Right cardiac atrium (tissue), 5 donors: ENCODE measurements around the gene HOXA7. TPM values are rescaled to one million over a fixed set of nuclear protein-coding genes. Genes with fewer than 3 reads are reported as not detected.
A peak's percentile ranks its signal among the peaks of the same experiment; 100 is the strongest.

ENCODE experiments used
- ATAC-seq, 2 donors: fragments of 200-7000 bp; cut with Tn5 transposase; one replicate each; pipeline versions ENCODE4 v1.8.0 to v1.9.1; 2020; ENCODE audit warnings: moderate library complexity in 2 of 2, mild to moderate bottlenecking in 1 of 2
- DNase-seq, 3 donors: peaks; one replicate each; pipeline ENCODE4 v3.0.0-alpha.2; 2020
- H3K27ac ChIP-seq: one replicate; pipeline ENCODE4 v1.5.1; 2013; ENCODE audit warnings: mild to moderate bottlenecking, low read length, control low read depth, moderate library complexity
- H3K27me3 ChIP-seq: one replicate; pipeline ENCODE4 v1.6.1; 2013; ENCODE audit not compliant: control insufficient read depth, insufficient read depth
- H3K4me1 ChIP-seq: one replicate; pipeline ENCODE4 v1.6.1; 2013; ENCODE audit warnings: low read length; ENCODE audit not compliant: control insufficient read depth, insufficient read depth
- H3K4me3 ChIP-seq: one replicate; pipeline ENCODE4 v1.5.1; 2013; ENCODE audit warnings: low read length, control low read depth
- H3K9me3 ChIP-seq: one replicate; pipeline ENCODE4 v1.6.1; 2013; ENCODE audit warnings: low read length; ENCODE audit not compliant: control insufficient read depth
- WGBS: extraction: QIAGEN DNeasy Blood & Tissue Kit; methylation state at CpG from one replicate; pipeline ENCODE4 v1.1.7; 2013; 5-methylcytosine and 5-hydroxymethylcytosine counted together
- intact Hi-C, 4 donors: fragments of 100-400 bp; cut with DNase I; formaldehyde crosslinking; loops; one replicate each; pipeline versions ENCODE4 v1.11.0 to v1.14.0; 2022 to 2023
- polyA plus RNA-seq: library from polyadenylated mRNA; stranded (reverse); fragments of 200-250 nt; gene quantifications from one replicate; pipeline ENCODE4 v1.2.3, GENCODE V29; 2013
- total RNA-seq, 4 donors: library from RNA; stranded (reverse); fragmentation: NEBNext Ultra II Directional; extraction: Animal tissue kit (Norgen Biotek cat#: 25700); gene quantifications; one replicate each; pipeline ENCODE4 v1.2.1, GENCODE V29; 2021
- donor health status: healthy with polysubstance abuse.
- donor health status: DM: no; HTN: yes; CAD: no.
- donor health status: DM: no; HTN: no; CAD: no.
- donor health status: DM: no; HTN: yes; CAD: no; lungs with severe emphysema.
- donor health status: DM: yes; HTN: yes; CAD: no.

Gene HOXA7
- total and polyA plus RNA-seq, 5 donors: 0.11 TPM; not detected in 4

DNA sequence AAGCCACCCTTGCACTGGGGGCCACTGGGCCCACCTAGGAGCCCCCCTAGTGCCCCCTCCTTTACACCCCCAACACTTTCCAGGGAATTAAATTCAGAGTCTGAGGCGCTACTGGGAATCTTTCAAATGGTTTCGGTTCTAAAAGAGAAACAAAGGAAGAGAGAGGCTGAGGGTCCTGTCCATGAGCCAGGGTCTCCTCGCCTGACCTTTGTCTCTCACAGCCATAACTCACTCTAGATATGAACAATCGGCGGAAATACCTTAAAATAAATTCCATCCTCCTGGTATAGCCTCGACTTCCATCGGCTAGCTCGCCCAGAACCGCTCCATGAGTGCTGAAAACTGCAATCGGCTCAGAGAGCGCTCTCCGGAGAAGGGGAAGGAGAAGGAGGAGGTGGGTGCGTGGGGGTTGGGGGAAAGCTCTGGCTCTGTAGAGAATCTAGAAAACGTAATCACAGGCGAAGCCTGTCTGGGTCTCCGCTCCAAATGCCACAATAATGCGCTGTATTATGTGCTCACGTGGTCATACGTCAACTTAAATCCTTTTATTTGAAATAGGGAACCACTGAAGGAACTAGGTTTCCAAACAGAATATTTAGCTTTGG is 38.5 kb downstream of the HOXA7 start:
- no peak for ATAC-seq
- Histone ChIP-seq H3K27ac (peak overlapping the region; percentile 72), H3K4me3 (peak overlapping the region; percentile 46), H3K27me3 (no peaks in the 10 kb centered on the region), H3K4me1 (no peaks in the 10 kb centered on the region), H3K9me3 (no peaks in the 10 kb centered on the region)
- intact Hi-C loops: no loop called here
- 18% methylated on average over 19 of the region's 19 CpGs for WGBS
- DNase-seq: no peak

DNA sequence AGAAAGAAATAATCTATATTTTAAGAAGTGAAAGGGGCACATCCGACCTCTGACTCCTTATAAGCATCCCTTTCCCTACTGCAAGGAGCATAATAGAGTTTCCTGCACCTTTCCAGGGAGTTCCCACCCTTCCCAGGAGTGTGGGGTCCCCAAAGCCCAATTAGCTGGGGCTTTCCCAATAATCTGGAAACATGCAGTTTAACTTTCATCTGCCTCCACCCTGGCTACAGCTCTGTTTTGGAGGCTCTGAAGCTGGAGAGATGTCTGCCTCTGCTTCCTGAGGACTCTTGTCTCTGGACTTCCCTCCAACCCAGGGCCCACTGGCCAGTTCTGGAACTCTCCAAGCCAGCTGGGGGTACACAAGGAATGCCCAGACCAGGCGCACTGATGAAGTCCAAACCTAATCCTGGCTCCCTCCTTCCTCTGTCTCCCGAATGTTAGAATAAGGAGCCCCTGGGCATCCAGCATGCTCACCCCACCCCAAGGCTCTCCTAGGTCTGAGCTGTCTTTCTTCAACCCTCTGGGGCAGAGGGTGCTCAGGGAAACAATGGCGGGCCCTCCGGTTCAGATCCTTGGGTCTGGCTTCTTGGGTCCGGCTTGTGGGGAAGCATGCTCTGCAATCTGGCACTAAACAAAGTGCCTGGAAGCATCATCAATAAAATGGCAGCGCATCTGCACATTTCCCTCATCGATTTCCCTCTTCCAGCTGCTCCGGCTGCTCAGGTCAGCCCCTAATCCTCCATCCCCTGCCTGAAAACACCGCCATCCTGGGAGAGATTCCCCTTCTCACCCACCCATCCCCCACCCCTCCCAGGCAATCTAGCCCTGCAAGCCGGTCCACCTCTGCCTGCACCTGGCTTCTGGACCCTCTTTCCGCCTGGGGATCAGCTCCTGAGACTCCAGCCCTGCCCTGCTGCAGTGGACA is 39.3 kb downstream of the HOXA7 start:
- Histone ChIP-seq H3K27ac (peak overlapping the region; percentile 66), H3K4me1 (no peaks in the 10 kb centered on the region), H3K4me3 (peak overlapping the region; percentile 46), H3K9me3 (no peaks in the 10 kb centered on the region), H3K27me3 (no peaks in the 10 kb centered on the region)
- DNase-seq (no peak), ATAC-seq (no peak)
- intact Hi-C loops: no loop called here
- 33% methylated on average over 12 of the region's 12 CpGs for WGBS

DNA sequence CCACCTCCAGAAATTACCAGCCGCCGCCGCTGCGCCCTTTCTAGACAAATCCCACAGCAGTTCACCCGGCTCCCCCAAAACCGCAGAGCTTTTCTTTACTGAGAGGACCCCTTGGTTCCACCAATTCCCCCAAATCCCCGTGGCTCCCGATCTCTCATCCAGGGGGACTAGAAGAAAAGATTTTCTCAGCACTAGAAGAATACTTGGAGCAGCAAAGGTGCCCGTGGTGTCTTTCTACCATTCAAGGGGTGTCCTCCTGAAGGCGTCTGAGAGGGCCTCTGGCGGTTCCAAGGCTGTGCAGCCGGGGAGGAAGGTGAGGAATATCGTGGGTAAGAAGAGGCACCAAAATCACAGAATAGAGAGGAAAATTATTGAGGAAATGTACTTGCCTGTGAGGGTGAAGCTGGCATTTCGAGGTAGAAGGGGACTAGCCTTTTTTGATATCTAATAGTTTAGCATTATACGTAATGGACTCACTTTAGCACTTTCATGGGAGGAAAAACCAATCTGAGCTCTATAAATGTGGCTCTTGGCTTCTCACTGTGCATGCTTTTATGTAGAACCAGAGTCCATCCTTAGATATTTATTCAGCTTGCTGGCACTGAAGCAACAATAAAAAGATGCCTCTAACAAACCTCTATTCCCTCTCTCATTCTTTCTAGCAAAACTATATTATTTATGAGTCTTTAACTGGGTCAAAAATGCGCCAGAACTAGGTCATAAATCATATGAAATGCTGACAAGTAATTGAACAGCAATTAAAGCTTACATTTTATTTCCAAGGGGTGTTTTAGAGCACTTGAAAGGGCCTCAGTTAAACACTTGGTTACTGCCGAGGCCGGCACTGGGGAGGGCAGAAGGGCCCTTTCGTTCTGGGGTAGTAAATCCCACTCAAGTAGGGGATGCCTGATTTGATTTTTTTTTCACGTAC is 40.2 kb downstream of the HOXA7 start:
- intact Hi-C loops: no loop called here

DNA sequence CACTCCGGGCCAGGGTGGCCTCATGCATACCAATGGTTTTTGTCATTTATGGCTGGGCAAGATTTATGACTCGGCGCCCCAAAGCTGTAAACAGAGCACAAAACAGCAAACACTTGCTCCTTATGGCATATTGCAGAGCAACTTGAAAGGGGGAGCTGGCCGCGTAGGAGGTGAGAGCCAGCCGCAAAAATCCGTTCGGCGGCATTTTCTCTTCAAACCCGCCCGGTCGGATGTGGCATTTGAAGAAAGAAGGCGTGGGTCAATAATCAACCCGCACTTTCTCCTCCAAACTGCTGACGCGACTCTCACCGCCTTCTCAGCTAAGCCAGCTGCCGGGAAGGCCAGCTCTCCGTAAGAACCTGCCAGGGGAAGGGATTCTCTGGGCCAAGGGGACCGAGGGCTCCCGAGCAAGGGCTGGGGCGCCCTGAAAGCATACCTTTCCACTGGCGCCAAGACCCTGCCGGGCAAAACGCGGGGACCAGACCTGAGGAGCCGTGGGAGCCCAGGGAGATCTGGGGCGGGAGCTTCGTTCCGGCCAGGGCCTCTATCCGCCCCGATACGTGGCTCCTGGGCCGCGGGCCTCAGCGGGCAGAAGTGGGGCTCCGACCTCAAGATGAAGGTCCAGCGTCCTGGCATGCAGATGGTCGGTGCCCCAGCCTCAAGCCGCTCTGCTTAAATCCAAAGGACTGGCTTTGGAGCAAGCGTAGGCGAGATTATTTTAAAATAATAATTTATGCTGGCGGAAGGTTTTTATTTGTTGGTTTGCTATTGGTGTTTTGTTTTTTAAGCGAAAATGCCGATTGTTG is 41.1 kb downstream of the HOXA7 start:
- no peak for DNase-seq
- no peaks in the 10 kb centered on the region for H3K27me3 ChIP-seq
- intact Hi-C loops: no loop called here
- H3K4me1 ChIP-seq: no peaks in the 10 kb centered on the region
- no peak for ATAC-seq
- 23% methylated on average over 45 of the region's 45 CpGs for WGBS
- H3K27ac ChIP-seq: peak overlapping the region; percentile 16
- no peaks in the 10 kb centered on the region for H3K9me3 ChIP-seq
- peak overlapping the region; percentile 37 for H3K4me3 ChIP-seq

More for the DNA sequence above, 40.2 kb downstream of the HOXA7 start:
- no peak for ATAC-seq
- H3K27ac ChIP-seq: peak overlapping the region; percentile 63
- H3K27me3 ChIP-seq: no peaks in the 10 kb centered on the region
- H3K9me3 ChIP-seq: no peaks in the 10 kb centered on the region
- peak overlapping the region; percentile 37 for H3K4me3 ChIP-seq
- no peak for DNase-seq
- H3K4me1 ChIP-seq: no peaks in the 10 kb centered on the region
- WGBS: 34% methylated on average over 20 of the region's 20 CpGs

DNA sequence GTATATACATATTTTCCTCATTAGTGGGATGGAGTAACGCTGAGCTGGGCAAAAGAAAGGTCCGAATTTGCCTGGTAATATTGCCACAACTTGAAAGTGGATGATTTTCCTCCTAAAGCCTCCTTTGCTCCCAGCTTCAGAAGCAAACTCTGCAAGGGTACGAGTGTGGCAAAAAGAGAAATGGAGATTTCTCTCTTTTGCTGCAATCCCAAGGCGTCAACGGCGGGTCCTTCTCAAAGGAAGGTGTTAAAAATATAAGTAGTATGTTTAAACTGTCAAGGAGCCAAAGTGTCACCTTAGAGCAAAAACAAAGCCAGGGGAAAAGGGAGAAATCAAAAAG is 41.6 kb downstream of the HOXA7 start:
- Histone ChIP-seq H3K27ac (peak overlapping the region; percentile 16), H3K4me1 (no peaks in the 10 kb centered on the region), H3K9me3 (no peaks in the 10 kb centered on the region), H3K27me3 (no peaks in the 10 kb centered on the region), H3K4me3 (peak overlapping the region; percentile 37)
- intact Hi-C loops: no loop called here
- DNase-seq (no peak), ATAC-seq (no peak)
- 32% methylated on average over 6 of the region's 6 CpGs for WGBS

DNA sequence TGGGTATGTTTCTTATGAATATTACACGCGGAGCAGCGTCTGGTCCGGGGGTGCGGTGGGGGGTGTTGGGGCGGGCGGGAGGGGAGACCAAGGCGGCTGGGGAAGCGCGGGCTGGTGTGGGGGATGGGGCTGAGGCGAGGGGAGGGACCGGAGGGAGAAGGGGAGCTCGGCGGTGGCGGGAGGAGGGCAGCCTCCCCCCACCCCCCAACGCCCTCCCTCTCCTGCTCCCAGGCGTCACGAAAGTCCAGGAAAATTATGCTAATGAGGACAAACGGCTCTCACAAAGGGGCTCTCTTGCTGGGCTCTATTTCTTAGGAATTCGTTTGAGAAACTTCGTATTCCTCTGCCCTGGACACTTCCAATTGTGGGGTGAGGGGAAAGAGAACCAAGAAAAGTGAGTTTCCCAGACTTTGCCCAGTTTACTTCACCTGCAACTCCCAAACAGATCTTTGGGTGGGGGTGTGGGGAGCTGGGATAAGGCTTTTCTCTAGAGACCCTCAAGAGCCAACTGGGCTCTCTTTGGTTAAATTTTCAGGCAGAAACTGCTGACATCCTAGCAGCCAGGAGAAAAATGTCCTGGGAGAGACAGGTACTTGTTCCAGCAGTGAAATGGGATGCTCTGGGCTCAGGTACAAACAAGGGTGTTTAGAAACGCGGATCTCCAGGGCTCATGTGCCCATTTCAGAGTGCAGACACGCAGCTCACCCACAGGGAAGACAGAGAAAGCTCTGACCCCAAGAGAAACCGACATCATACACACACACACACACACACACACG is 42.3 kb downstream of the HOXA7 start:
- DNase-seq (peak in 1 of 3 donors; percentile 59), ATAC-seq (peak; percentile 25 to 51)
- WGBS: 23% methylated on average over 26 of the region's 26 CpGs
- intact Hi-C loops: no loop called here
- peak overlapping the region; percentile 36 for H3K27ac ChIP-seq
- H3K4me1 ChIP-seq: no peaks in the 10 kb centered on the region
- H3K9me3 ChIP-seq: no peaks in the 10 kb centered on the region
- H3K27me3 ChIP-seq: no peaks in the 10 kb centered on the region
- peak overlapping the region; percentile 87 for H3K4me3 ChIP-seq

DNA sequence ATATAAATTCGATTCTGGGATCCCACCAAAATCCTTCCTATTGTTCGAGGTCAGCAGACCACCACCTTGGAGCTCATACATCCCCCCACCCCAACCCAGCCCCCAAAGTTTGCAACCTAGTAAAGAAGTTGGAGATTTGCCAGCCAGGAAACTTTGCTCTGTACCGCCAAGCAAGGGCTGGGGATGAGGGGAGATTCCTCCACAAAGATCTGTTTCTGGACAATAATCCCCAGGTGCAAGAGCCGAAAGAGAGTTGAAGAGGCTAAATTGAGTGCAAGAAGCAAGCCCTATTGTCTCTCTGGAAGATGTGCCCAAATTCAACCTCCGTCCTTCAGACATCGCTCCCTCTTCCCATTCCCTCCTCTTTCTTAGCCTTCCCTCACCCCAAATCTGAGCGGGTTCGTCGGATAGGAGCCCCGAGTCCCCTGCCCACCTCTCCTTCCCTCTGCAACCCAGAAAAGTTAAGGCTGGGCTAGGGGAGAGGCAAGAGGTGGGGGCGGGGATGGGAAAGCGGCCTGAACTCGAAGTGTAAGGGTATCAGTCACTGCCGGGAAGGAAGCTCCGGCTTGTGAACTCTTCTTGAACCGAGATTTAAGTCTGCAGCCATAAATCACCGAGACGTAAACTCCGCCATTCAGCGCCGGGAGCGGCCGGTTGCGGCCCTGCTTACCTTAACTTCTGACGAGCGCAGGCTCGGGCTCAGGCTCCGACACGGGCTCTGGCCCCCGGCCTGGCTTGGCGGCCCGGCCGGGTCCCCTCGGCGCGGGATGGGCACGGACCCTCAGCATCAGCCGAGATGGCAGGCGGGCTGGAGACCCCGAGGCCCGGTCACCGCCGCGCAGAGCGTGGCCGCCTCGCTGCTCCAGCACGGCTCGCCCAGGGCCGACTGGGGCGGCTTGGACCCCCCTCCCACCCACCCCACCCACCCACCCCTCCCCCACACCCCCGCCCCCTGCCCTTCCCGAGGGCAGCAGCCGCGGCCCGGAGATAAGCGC is 43.2 kb downstream of the HOXA7 start:
- ATAC-seq (peak; percentile 51 to 65), DNase-seq (peak in 2 of 3 donors; percentile 60 to 63)
- Histone ChIP-seq H3K4me3 (peak overlapping the region; percentile 87), H3K27ac (peak overlapping the region; percentile 92), H3K27me3 (no peaks in the 10 kb centered on the region), H3K9me3 (no peaks in the 10 kb centered on the region), H3K4me1 (no peaks in the 10 kb centered on the region)
- 17% methylated on average over 57 of the region's 57 CpGs for WGBS
- intact Hi-C loops: no loop called here

DNA sequence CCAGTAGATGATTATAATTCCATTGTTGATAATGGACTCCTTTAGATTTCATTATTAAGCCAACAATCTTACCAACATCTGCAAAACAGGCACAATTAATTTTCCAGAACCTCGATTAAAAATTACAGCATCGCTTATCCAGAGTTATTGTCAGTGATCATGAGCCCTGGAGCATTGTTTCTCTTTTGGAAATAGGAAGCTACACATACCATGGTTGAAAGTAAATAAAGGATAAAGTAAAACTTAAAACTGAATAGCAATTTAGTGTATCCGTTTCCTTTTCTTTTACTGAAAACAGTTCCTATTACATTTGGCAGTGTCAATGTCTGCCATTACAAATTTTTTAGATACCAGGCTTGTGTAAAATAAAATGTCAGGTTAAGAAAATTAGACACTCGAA is 44.1 kb downstream of the HOXA7 start:
- H3K4me1 ChIP-seq: no peaks in the 10 kb centered on the region
- no peak overlapping the region for H3K27ac ChIP-seq
- 27% methylated on average over 4 of the region's 4 CpGs for WGBS
- H3K9me3 ChIP-seq: no peaks in the 10 kb centered on the region
- intact Hi-C loops: no loop called here
- ATAC-seq (no peak), DNase-seq (no peak)
- no peaks in the 10 kb centered on the region for H3K27me3 ChIP-seq
- no peak overlapping the region for H3K4me3 ChIP-seq

DNA sequence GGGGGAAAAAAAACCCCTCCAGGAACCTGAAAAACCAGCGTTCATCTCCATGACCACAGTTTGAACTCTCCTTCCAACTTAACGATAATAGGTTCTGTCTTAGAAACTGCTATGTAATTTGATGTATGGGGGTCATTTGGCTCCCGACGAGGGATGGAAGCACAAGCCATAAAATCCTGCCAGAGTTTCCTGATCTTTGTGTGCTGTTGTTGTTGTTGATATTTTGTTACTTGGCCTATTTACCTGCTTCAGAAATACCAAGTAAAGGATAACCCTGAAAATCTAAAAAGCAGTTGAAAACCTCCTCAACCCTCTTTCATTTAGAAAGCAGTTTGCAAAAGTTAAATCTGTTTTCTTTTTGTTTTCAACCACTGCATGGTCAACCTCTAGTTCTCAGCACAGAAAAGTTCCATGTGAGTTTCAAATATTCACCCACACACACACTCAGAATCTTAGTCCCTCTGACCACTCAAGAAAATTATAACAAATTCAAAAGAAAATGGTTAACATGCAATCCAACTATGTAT is 44.7 kb downstream of the HOXA7 start:
- Histone ChIP-seq H3K27me3 (no peaks in the 10 kb centered on the region), H3K27ac (peak overlapping the region; percentile 53), H3K4me1 (no peaks in the 10 kb centered on the region), H3K4me3 (no peak overlapping the region), H3K9me3 (no peaks in the 10 kb centered on the region)
- ATAC-seq (no peak), DNase-seq (no peak)
- intact Hi-C loops: no loop called here
- 21% methylated on average over 4 of the region's 4 CpGs for WGBS
